H9 (cell line): ENCODE data around the gene SSR3. TPM values are rescaled to one million over a fixed set of nuclear protein-coding genes. Genes with fewer than 3 reads are reported as not detected.

Experiments
- DNase-seq: peaks from one replicate; pipeline ENCODE4 v3.0.0-alpha.2; 2017
- H2AFZ ChIP-seq: one replicate; pipeline ENCODE4 v1.6.1; 2013; ENCODE audit warnings: mild to moderate bottlenecking, low read length, control low read depth, moderate library complexity
- H2AK5ac ChIP-seq: 2 replicates; pipeline ENCODE4 v1.6.1; 2013; ENCODE audit warnings: low read length, control low read depth, mixed read lengths; ENCODE audit not compliant: insufficient read length
- H2BK120ac ChIP-seq: one replicate; pipeline ENCODE4 v1.6.1; 2013; ENCODE audit warnings: low read depth, mild to moderate bottlenecking, low read length, control low read depth, inconsistent platforms; ENCODE audit not compliant: poor library complexity, severe bottlenecking
- H2BK12ac ChIP-seq: 2 replicates; pipeline ENCODE4 v1.6.1; 2013; ENCODE audit warnings: low read length, control low read depth, mixed read lengths, low read depth; ENCODE audit not compliant: insufficient read length
- H2BK15ac ChIP-seq: 2 replicates; pipeline ENCODE4 v1.6.1; 2013; ENCODE audit warnings: low read depth, low read length, control low read depth
- H2BK20ac ChIP-seq: one replicate; pipeline ENCODE4 v1.6.1; 2013; ENCODE audit warnings: low read depth, mild to moderate bottlenecking, low read length, control low read depth, inconsistent platforms; ENCODE audit not compliant: poor library complexity, severe bottlenecking
- H2BK5ac ChIP-seq: 2 replicates; pipeline ENCODE4 v1.6.1; 2013; ENCODE audit warnings: low read length, control low read depth, mixed read lengths; ENCODE audit not compliant: insufficient read length
- H3K14ac ChIP-seq: 2 replicates; pipeline ENCODE4 v1.6.1; 2013; ENCODE audit warnings: low read length, control low read depth; ENCODE audit not compliant: insufficient read depth
- H3K18ac ChIP-seq: 2 replicates; pipeline ENCODE4 v1.6.1; 2013; ENCODE audit warnings: low read depth, mild to moderate bottlenecking, mixed read lengths, low read length, control low read depth; ENCODE audit not compliant: insufficient read length
- H3K23ac ChIP-seq: 2 replicates; pipeline ENCODE4 v1.6.1; 2013; ENCODE audit warnings: low read length, control low read depth, mixed read lengths, low read depth; ENCODE audit not compliant: insufficient read length
- H3K23me2 ChIP-seq: 2 replicates; pipeline ENCODE4 v1.6.1; 2013; ENCODE audit warnings: low read depth, mild to moderate bottlenecking, mixed read lengths, low read length, control low read depth; ENCODE audit not compliant: insufficient read length, poor library complexity, severe bottlenecking
- H3K27ac ChIP-seq: 2 replicates; pipeline ENCODE4 v1.5.1; 2013; ENCODE audit warnings: low read length, control low read depth, mixed read lengths, low read depth; ENCODE audit not compliant: insufficient read length
- H3K27me3 ChIP-seq: 2 replicates; pipeline ENCODE4 v1.6.1; 2013; ENCODE audit warnings: low read length, control low read depth, inconsistent platforms; ENCODE audit not compliant: insufficient read depth
- H3K4ac ChIP-seq: 2 replicates; pipeline ENCODE4 v1.6.1; 2013; ENCODE audit warnings: low read depth, mild to moderate bottlenecking, control low read depth, inconsistent platforms, low read length, moderate library complexity
- H3K4me1 ChIP-seq: 2 replicates; pipeline ENCODE4 v1.6.1; 2013; ENCODE audit warnings: low read length, control low read depth, inconsistent platforms; ENCODE audit not compliant: insufficient read depth
- H3K4me2 ChIP-seq: 2 replicates; pipeline ENCODE4 v1.6.1; 2013; ENCODE audit warnings: low read length, control low read depth, mixed read lengths; ENCODE audit not compliant: insufficient read length, insufficient read depth
- H3K56ac ChIP-seq: 2 replicates; pipeline ENCODE4 v1.6.1; 2013; ENCODE audit warnings: low read depth, mild to moderate bottlenecking, mixed read lengths, low read length, control low read depth; ENCODE audit not compliant: insufficient read length
- H3K79me1 ChIP-seq: 2 replicates; pipeline ENCODE4 v1.6.1; 2013; ENCODE audit warnings: low read depth, mild to moderate bottlenecking, moderate library complexity, low read length, control low read depth, inconsistent platforms; ENCODE audit not compliant: insufficient read depth, poor library complexity, severe bottlenecking
- H3K79me2 ChIP-seq: 2 replicates; pipeline ENCODE4 v1.6.1; 2013; ENCODE audit warnings: low read length, control low read depth, inconsistent platforms; ENCODE audit not compliant: insufficient read depth
- H3K9ac ChIP-seq: 2 replicates; pipeline ENCODE4 v1.6.1; 2013; ENCODE audit warnings: low read length, control low read depth, mixed read lengths; ENCODE audit not compliant: insufficient read length; ENCODE audit errors: extremely low read depth
- H3K9me3 ChIP-seq: one replicate; pipeline ENCODE4 v1.6.1; 2013; ENCODE audit warnings: low read depth, low read length, inconsistent platforms; ENCODE audit not compliant: control insufficient read depth
- H3T11ph ChIP-seq: one replicate; pipeline ENCODE4 v1.6.1; 2013; ENCODE audit warnings: mild to moderate bottlenecking, low read length, control low read depth, inconsistent platforms
- H4K20me1 ChIP-seq: one replicate; pipeline ENCODE4 v1.6.1; 2013; ENCODE audit not compliant: control insufficient read depth, insufficient read length, insufficient read depth
- H4K5ac ChIP-seq: 2 replicates; pipeline ENCODE4 v1.6.1; 2013; ENCODE audit warnings: low read depth, mild to moderate bottlenecking, mixed read lengths, low read length, control low read depth; ENCODE audit not compliant: insufficient read length
- H4K8ac ChIP-seq: replicated peaks from 2 replicates; pipeline ENCODE4 v1.6.1; 2013; ENCODE audit warnings: low read length, control low read depth, mixed read lengths, low read depth; ENCODE audit not compliant: insufficient read length
- H4K91ac ChIP-seq: 2 replicates; pipeline ENCODE4 v1.6.1; 2013; ENCODE audit warnings: low read depth, mild to moderate bottlenecking, moderate library complexity, mixed read lengths, low read length, control low read depth; ENCODE audit not compliant: insufficient read length
- H3K27ac Mint-ChIP-seq, 3 experiments: 2 replicates in 2 of 3; 3 replicates in 1 of 3; pipeline ENCODE4 v1.8.0; 2020 to 2021; ENCODE audit warnings: mixed read lengths in 3 of 3, mild to moderate bottlenecking in 1 of 3, moderate library complexity in 1 of 3
- H3K27me3 Mint-ChIP-seq: 2 replicates; pipeline ENCODE4 v1.8.0; 2021; ENCODE audit warnings: low read depth, mild to moderate bottlenecking, moderate library complexity, mixed read lengths
- H3K36me3 Mint-ChIP-seq, 3 experiments: 2 replicates in 2 of 3; 3 replicates in 1 of 3; pipeline ENCODE4 v1.8.0; 2020 to 2021; ENCODE audit warnings: low read depth in 3 of 3, mixed read lengths in 3 of 3; ENCODE audit not compliant: insufficient read depth in 1 of 3
- H3K4me1 Mint-ChIP-seq, 2 experiments: 2 replicates each; pipeline ENCODE4 v1.8.0; 2020; ENCODE audit warnings: mixed read lengths in 2 of 2
- H3K4me3 Mint-ChIP-seq, 2 experiments: 2 replicates in 1 of 2; 3 replicates in 1 of 2; pipeline ENCODE4 v1.8.0; 2020 to 2021; ENCODE audit warnings: mild to moderate bottlenecking in 2 of 2, mixed read lengths in 2 of 2, moderate library complexity in 1 of 2
- H3K9me3 Mint-ChIP-seq, 2 experiments: 2 replicates in 1 of 2; 3 replicates in 1 of 2; pipeline ENCODE4 v1.8.0; 2020; ENCODE audit warnings: mild to moderate bottlenecking in 2 of 2, mixed read lengths in 2 of 2, moderate library complexity in 1 of 2
- CTCF ChIP-seq: fragments of 200-600 bp; sonication (generic); conservative IDR thresholded peaks from 3 replicates; pipeline ENCODE4 v1.8.0; 2021; ENCODE audit warnings: antibody characterized with exemption, mild to moderate bottlenecking
- WGBS: extraction: QIAGEN DNeasy Blood & Tissue Kit; methylation state at CpG from one replicate; pipeline ENCODE4 v1.1.7; 2013; ENCODE audit warnings: missing lambda C conversion rate, low lambda C conversion rate, mixed read lengths; ENCODE audit not compliant: insufficient read length; ENCODE audit errors: extremely low coverage; 5-methylcytosine and 5-hydroxymethylcytosine counted together
- total RNA-seq: library from RNA; stranded (reverse); gene quantifications from 2 replicates; pipeline ENCODE4 v1.2.1, GENCODE V29; 2021

The SSR3 gene
- total RNA-seq, 1 experiment from 2014 or later = 177 TPM

GRCh38 chr3:156516961-156517360 is 38.0 kb downstream of the SSR3 start:
- Histone ChIP-seq H3K23ac (no peak overlapping the region), H2BK12ac (no peak overlapping the region), H3K14ac (no peak overlapping the region), H3K23me2 (no peaks in the 10 kb centered on the region), H2BK5ac (no peak overlapping the region), H2BK15ac (no peak overlapping the region), H3K4me2 (no peak overlapping the region), H2BK120ac (no peak overlapping the region), H3K4me1 (no peaks in the 10 kb centered on the region; the same call in 1 of the 2 replicates), H2AK5ac (no peak overlapping the region), H4K20me1 (no peaks in the 10 kb centered on the region), H2AFZ (no peak overlapping the region), H4K91ac (no peak overlapping the region), H3K9me3 (no peaks in the 10 kb centered on the region), H3K79me1 (no peaks in the 10 kb centered on the region), H3T11ph (no peak overlapping the region), H3K9ac (no peak overlapping the region), H3K18ac (no peak overlapping the region), H4K8ac (no peak overlapping the region), H4K5ac (no peak overlapping the region), H3K56ac (no peak overlapping the region), H3K27me3 (no peaks in the 10 kb centered on the region), H3K4ac (no peak overlapping the region), H3K27ac (no peak overlapping the region), H3K79me2 (no peaks in the 10 kb centered on the region), H2BK20ac (no peak overlapping the region)
- Mint-ChIP-seq H3K4me1 (peaks cover 8 to 9% of the 10 kb centered on the region in 2 experiments), H3K27me3 (no peaks in the 10 kb centered on the region; the same call in 1 of the 2 replicates), H3K9me3 (no peaks in the 10 kb centered on the region), H3K4me3 (no peak overlapping the region), H3K27ac (no peak overlapping the region), H3K36me3 (no peaks in the 10 kb centered on the region)
- DNase-seq = no peak
- no CpG with 5 or more reads among the region's 1 CpG for WGBS
- TF ChIP-seq CTCF = no peak
